GM18508 (cell line): ENCODE data around the gene THAP5.
A peak's percentile ranks its signal among the peaks of the same experiment; 100 is the strongest.

Experiments
- ATAC-seq: cut with Tn5 transposase; IDR thresholded peaks from one replicate; pipeline ENCODE4 v1.9.1; 2021; ENCODE audit warnings: moderate number of reproducible peaks; ENCODE audit not compliant: insufficient read depth, unreplicated experiment

The THAP5 gene

GRCh38 chr7:108535744-108536143, 33.8 kb downstream of the THAP5 start:
- ATAC-seq = no peak

- no peak for ATAC-seq
These were observed 34.2 kb downstream of the THAP5 start for GRCh38 chr7:108535257-108535656.

- ATAC-seq = no peak
These were observed 35.8 kb downstream of the THAP5 start for GRCh38 chr7:108533712-108534111.

GRCh38 chr7:108529341-108529740, 40.2 kb downstream of the THAP5 start:
- no peak for ATAC-seq

GRCh38 chr7:108528183-108528712, 41.3 kb downstream of the THAP5 start:
- no peak for ATAC-seq

GRCh38 chr7:108526768-108527017, 42.8 kb downstream of the THAP5 start:
- no peak for ATAC-seq

- peak; percentile 92 for ATAC-seq
These were observed 43.3 kb downstream of the THAP5 start, which contains the start of gene PNPLA8 for GRCh38 chr7:108525985-108526767. Gene PNPLA8, minus strand, starts transcription at chr7:108526135. Its CDS starts 10,644 bp downstream, at chr7:108515491.

GRCh38 chr7:108525327-108525984, 44.0 kb downstream of the THAP5 start:
- peak; percentile 25 for ATAC-seq

- ATAC-seq = no peak
These were observed 46.7 kb downstream of the THAP5 start for GRCh38 chr7:108522780-108523179.

- no peak for ATAC-seq
These were observed 51.6 kb downstream of the THAP5 start for GRCh38 chr7:108517951-108518350.

GRCh38 chr7:108515630-108516029, 53.9 kb downstream of the THAP5 start:
- no peak for ATAC-seq

GRCh38 chr7:108515013-108515412, 54.5 kb downstream of the THAP5 start:
- ATAC-seq = no peak
